Stimulated activated CD8-positive, alpha-beta memory T cell treated with anti-CD3 and anti-CD28 coated beads, Interleukin-12 subunit alpha, Interleukin-12 subunit beta, amount 100 ng/mL, for 1 hour (primary cell): ENCODE data around the gene FTCDNL1.
A peak's percentile ranks its signal among the peaks of the same experiment; 100 is the strongest.

ENCODE experiments used
- DNase-seq: peaks from one replicate; pipeline ENCODE4 v3.0.0-alpha.2; 2020; ENCODE audit warnings: low read depth

The FTCDNL1 gene

GRCh38 chr2:199742884-199743283, 108.1 kb downstream of the FTCDNL1 start:
- no peak for DNase-seq

- no peak for DNase-seq
Observed at GRCh38 chr2:199740111-199740428, 110.9 kb downstream of the FTCDNL1 start.

GRCh38 chr2:199739413-199740110, 111.4 kb downstream of the FTCDNL1 start:
- peak; percentile 34 for DNase-seq

GRCh38 chr2:199738727-199739412, 112.1 kb downstream of the FTCDNL1 start:
- DNase-seq, result no peak

- DNase-seq, result no peak
Observed at GRCh38 chr2:199734651-199735050, 116.3 kb downstream of the FTCDNL1 start.

GRCh38 chr2:199734011-199734410, 117.0 kb downstream of the FTCDNL1 start:
- no peak for DNase-seq

- no peak for DNase-seq
Observed at GRCh38 chr2:199727801-199728200, 123.2 kb downstream of the FTCDNL1 start.

GRCh38 chr2:199727306-199727705, 123.7 kb downstream of the FTCDNL1 start:
- no peak for DNase-seq

- no peak for DNase-seq
Observed at GRCh38 chr2:199718074-199718473, 132.9 kb downstream of the FTCDNL1 start.

- DNase-seq, result no peak
Observed at GRCh38 chr2:199717587-199717907, 133.4 kb downstream of the FTCDNL1 start.

- DNase-seq, result no peak
Observed at GRCh38 chr2:199716807-199717586, 134.0 kb downstream of the FTCDNL1 start.

- DNase-seq, result no peak
Observed at GRCh38 chr2:199713746-199714145, 137.2 kb downstream of the FTCDNL1 start.

- no peak for DNase-seq
Observed at GRCh38 chr2:199710551-199710950, 140.4 kb downstream of the FTCDNL1 start.
